WERI-Rb-1 (cell line): ENCODE results near the gene RGS3.

Source experiments
- DNase-seq: peaks from one replicate; pipeline ENCODE4 v3.0.0-alpha.2; 2020
- H3K27ac ChIP-seq: fragments of 250-450 bp; sonication (Bioruptor Pico); 2 replicates; pipeline ENCODE4 v1.5.1; 2020; ENCODE audit warnings: mild to moderate bottlenecking, moderate library complexity
- H3K27me3 ChIP-seq: fragments of 250-450 bp; sonication (Bioruptor Pico); 2 replicates; pipeline ENCODE4 v1.5.1; 2021; ENCODE audit warnings: mild to moderate bottlenecking, low read depth, moderate library complexity; ENCODE audit not compliant: insufficient read depth, severe bottlenecking
- H3K36me3 ChIP-seq: fragments of 250-450 bp; sonication (Bioruptor Pico); 2 replicates; pipeline ENCODE4 v1.5.1; 2020; ENCODE audit warnings: mild to moderate bottlenecking, moderate library complexity
- H3K4me3 ChIP-seq: 2 replicates; pipeline ENCODE4 v1.5.1; 2011; ENCODE audit warnings: low read depth, mild to moderate bottlenecking, control low read depth, low read length
- H3K9me3 ChIP-seq: fragments of 250-450 bp; sonication (Bioruptor Pico); 2 replicates; pipeline ENCODE4 v1.5.1; 2021; ENCODE audit warnings: mild to moderate bottlenecking, moderate library complexity; ENCODE audit not compliant: severe bottlenecking
- TF ChIP-seq, protein P1 (sequence below): IDR thresholded peaks from 2 replicates; pipeline ENCODE4 v1.5.1; 2011; ENCODE audit warnings: low read depth, mild to moderate bottlenecking, control low read depth, inconsistent platforms, low read length

Gene RGS3

DNA sequence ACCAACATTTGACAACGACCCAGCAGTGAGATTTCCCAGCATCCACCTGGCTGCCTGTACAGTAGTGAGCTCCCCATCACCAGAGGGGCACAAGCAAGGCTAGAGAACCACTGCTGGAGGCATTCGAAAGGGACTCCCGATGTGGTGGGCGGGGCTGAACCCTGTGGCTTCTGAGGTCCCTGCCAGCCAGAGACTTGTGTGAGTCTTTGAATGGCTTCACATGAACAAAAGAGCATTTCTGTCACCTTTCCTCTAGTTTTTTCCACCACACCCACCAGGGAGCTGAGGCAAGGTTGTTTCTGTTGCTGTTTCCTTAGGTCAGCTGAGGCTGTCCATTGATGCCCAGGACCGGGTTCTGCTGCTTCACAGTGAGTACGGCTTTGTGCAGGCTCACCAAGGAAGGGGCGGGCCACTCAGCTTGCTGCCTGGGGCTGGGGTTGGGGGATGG lies 15.7 kb downstream of the RGS3 start:
- Histone ChIP-seq H3K9me3 (no peaks in the 10 kb centered on the region), H3K27me3 (no peaks in the 10 kb centered on the region), H3K4me3 (no peak overlapping the region), H3K36me3 (no peaks in the 10 kb centered on the region), H3K27ac (no peak overlapping the region)
- TF ChIP-seq, protein P1, sequence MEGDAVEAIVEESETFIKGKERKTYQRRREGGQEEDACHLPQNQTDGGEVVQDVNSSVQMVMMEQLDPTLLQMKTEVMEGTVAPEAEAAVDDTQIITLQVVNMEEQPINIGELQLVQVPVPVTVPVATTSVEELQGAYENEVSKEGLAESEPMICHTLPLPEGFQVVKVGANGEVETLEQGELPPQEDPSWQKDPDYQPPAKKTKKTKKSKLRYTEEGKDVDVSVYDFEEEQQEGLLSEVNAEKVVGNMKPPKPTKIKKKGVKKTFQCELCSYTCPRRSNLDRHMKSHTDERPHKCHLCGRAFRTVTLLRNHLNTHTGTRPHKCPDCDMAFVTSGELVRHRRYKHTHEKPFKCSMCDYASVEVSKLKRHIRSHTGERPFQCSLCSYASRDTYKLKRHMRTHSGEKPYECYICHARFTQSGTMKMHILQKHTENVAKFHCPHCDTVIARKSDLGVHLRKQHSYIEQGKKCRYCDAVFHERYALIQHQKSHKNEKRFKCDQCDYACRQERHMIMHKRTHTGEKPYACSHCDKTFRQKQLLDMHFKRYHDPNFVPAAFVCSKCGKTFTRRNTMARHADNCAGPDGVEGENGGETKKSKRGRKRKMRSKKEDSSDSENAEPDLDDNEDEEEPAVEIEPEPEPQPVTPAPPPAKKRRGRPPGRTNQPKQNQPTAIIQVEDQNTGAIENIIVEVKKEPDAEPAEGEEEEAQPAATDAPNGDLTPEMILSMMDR = no peak
- no peak for DNase-seq

DNA sequence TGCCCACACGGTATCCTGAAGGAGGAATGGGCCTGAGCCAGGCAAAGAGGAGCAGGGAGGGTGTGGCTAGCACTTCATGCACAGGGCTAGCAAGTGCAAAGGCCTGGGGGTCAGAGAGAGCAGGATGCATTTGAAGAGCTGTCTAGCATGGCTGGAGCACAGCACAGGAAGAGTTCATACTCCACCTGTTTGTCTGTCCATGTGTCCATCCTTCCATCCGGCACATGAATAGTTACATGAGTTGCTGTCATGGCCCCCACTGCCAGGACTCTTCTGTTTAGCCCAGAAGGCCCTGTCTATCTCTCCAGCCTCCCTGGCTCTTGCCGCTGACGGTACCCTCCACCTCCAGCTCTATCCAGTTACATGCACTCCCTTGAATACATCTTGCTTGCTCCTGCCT lies 17.1 kb downstream of the RGS3 start:
- Histone ChIP-seq H3K36me3 (no peaks in the 10 kb centered on the region), H3K9me3 (no peaks in the 10 kb centered on the region), H3K27ac (no peak overlapping the region), H3K4me3 (no peak overlapping the region), H3K27me3 (no peaks in the 10 kb centered on the region)
- TF ChIP-seq, protein P1 = no peak
- DNase-seq = no peak

DNA sequence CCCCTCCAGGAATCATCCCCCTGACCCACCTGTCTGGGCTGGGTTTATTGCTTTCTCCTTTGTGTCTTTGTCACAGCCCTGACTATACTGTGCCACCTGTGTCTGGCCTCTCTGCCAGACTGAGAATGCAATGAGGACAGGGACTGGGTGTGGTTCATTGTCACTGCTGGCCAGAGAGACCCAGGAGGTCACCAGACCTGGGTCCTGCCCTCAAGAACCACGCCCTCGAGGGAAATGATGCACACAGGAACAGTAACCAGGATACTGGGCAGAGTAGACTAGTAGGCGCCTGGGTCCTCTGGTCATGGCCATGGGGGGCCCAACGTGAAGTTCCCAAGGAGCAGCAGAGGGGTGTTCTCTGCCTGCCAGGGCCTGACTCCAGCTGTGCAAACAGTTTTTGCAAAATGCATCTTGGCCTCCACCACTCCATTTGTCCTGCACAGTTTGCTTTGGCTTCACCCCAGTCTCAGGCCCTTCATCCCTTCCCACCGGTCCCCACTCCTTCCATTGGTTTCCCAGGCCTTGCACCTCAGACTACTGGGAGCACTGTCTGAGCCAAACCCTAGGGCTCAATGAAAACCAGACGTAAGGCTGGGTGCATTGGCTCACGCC lies 17.8 kb downstream of the RGS3 start:
- no peaks in the 10 kb centered on the region for H3K36me3 ChIP-seq
- no peak for DNase-seq
- TF ChIP-seq, protein P1 = no peak

DNA sequence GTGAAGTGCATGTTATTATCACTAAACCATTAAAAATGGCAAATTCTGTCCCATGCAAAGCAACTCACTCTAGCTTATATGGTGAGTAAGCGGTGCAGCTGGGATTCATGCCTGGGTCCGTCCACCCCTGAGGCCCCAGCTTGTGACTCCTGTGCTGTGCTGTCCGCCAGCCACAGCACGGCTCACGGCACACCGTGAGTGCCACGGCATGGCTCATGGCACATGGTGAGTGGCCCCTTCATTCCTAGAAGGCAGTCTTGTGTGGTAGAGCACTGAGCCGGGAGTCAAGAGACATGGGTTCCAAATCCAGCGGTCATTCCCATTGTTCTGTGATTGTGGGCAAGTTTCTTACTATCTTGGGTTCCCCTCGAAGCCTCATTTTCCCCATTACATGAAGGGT lies 18.8 kb downstream of the RGS3 start:
- no peak overlapping the region for H3K4me3 ChIP-seq
- no peak overlapping the region for H3K27ac ChIP-seq
- H3K9me3 ChIP-seq = no peaks in the 10 kb centered on the region
- no peak for DNase-seq
- H3K36me3 ChIP-seq = no peaks in the 10 kb centered on the region
- no peaks in the 10 kb centered on the region for H3K27me3 ChIP-seq
- TF ChIP-seq, protein P1 = no peak

More for the DNA sequence above, 17.8 kb downstream of the RGS3 start:
- no peaks in the 10 kb centered on the region for H3K27me3 ChIP-seq
- no peak overlapping the region for H3K4me3 ChIP-seq
- H3K27ac ChIP-seq = no peak overlapping the region
- no peaks in the 10 kb centered on the region for H3K9me3 ChIP-seq

DNA sequence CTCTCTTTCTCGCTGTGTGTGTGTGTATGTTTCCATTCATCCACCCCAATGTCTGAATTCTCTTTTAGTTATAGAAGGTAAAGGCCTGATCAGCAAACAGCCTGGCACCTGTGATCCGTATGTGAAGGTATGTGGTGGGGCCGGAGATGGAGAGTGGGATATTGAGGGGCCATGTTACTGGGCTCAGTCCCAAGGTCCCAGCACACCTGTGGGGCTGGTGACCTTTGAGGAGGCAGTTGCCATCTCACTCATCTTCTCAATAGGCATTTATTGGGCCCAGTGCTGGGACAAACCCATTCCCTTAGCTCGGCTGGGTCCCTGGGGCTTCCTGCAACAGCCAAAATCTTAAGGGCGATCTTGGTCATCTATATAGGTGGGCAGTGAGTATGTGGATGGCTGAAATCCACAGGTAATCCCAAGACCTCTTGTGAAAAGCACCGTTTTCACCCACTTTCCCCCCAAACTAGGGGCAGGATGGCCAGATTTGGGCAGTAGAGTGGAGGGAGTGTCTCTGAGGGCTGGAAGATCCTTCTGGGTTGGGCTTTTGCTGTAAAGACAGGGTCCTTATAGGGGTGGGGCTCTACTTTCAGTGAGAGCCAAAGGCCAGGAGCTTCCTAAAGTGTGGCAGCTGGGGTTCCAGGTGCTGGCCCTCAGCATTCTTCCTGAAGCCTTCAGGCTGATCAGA lies 19.6 kb downstream of the RGS3 start:
- H3K27ac ChIP-seq = no peak overlapping the region
- H3K36me3 ChIP-seq = no peaks in the 10 kb centered on the region
- H3K4me3 ChIP-seq = no peak overlapping the region
- TF ChIP-seq, protein P1 = no peak
- H3K27me3 ChIP-seq = no peaks in the 10 kb centered on the region
- no peaks in the 10 kb centered on the region for H3K9me3 ChIP-seq
- DNase-seq = no peak
